Kidney (tissue), 14 donors: ENCODE data around the gene GPSM1. TPM values are rescaled to one million over a fixed set of nuclear protein-coding genes. Genes with fewer than 3 reads are reported as not detected.
A peak's percentile ranks its signal among the peaks of the same experiment; 100 is the strongest.

Experiments used
- DNase-seq, 5 donors: peaks; one replicate each; pipeline ENCODE4 v3.0.0-alpha.2; 2013 to 2020
- FAIRE-seq: peaks from 2 replicates; lab custom pipeline; 2012; peaks lifted over from hg19 to GRCh38; lab: Jason Lieb, UNC
- H3K27ac ChIP-seq, 2 donors: one replicate each; pipeline ENCODE4 v1.7.0; 2013; ENCODE audit warnings: low read depth in 2 of 2, low read length in 2 of 2, inconsistent platforms in 1 of 2
- H3K27me3 ChIP-seq: one replicate; pipeline ENCODE4 v1.7.1; 2013; ENCODE audit warnings: low read length, inconsistent platforms; ENCODE audit not compliant: control insufficient read depth, insufficient read depth
- H3K36me3 ChIP-seq, 3 donors: one replicate each; pipeline versions ENCODE4 v1.7.0 to v1.7.1; 2013; ENCODE audit warnings: low read length in 3 of 3, control low read depth in 1 of 3, inconsistent platforms in 1 of 3; ENCODE audit not compliant: insufficient read depth in 3 of 3, control insufficient read depth in 2 of 3
- H3K4me1 ChIP-seq, 3 donors: one replicate each; pipeline versions ENCODE4 v1.7.0 to v1.7.1; 2013; ENCODE audit warnings: low read length in 3 of 3, inconsistent platforms in 1 of 3, low read depth in 1 of 3; ENCODE audit not compliant: control insufficient read depth in 2 of 3, insufficient read depth in 2 of 3
- H3K4me3 ChIP-seq, 3 donors: one replicate each; pipeline versions ENCODE4 v1.7.0 to v1.8.1; 2013; ENCODE audit warnings: low read length in 3 of 3, control low read depth in 1 of 3, inconsistent platforms in 1 of 3
- H3K9ac ChIP-seq, 3 donors: one replicate each; pipeline versions ENCODE4 v1.7.0 to v1.7.1; 2013; ENCODE audit warnings: low read length in 3 of 3, control low read depth in 1 of 3, inconsistent platforms in 1 of 3
- H3K9me3 ChIP-seq, 3 donors: one replicate each; pipeline versions ENCODE4 v1.7.0 to v1.7.1; 2013; ENCODE audit warnings: low read length in 3 of 3, control low read depth in 1 of 3, inconsistent platforms in 1 of 3; ENCODE audit not compliant: control insufficient read depth in 2 of 3, insufficient read depth in 1 of 3
- CTCF ChIP-seq: IDR thresholded peaks from 3 replicates; pipeline ENCODE4 v1.5.1; 2012; ENCODE audit warnings: mild to moderate bottlenecking, moderate library complexity, borderline replicate concordance; ENCODE audit not compliant: insufficient read depth; ENCODE audit errors: extremely low read depth
- intact Hi-C: fragments of 100-400 bp; cut with DNase I; formaldehyde crosslinking; loops from one replicate; pipeline ENCODE4 v1.11.1; 2022
- polyA plus RNA-seq: library from polyadenylated mRNA; stranded (reverse); fragments of 350-450 nt; fragmentation: Illumina TruSeq; extraction: RNeasy Lipid Tissue Mini Kit (QIAGEN cat#74804); gene quantifications from one replicate; pipeline ENCODE4 v1.2.3, GENCODE V29; 2014; ENCODE audit warnings: low read depth, low replicate concordance; ENCODE audit not compliant: insufficient read depth
- total RNA-seq: library from RNA; stranded (reverse); fragmentation: NEBNext Ultra II Directional; extraction: Animal tissue kit (Norgen Biotek cat#: 25700); gene quantifications from one replicate; pipeline ENCODE4 v1.2.1, GENCODE V29; 2021
- donor health status: control.
- donor health status: control.
- donor health status: control.
- donor health status: control.
- donor health status: control.
- donor health status: DM: yes; HTN: yes; CAD: no.
- donor health status: Normal renal cell carcinoma (clear cell type).

Gene GPSM1
- total and polyA plus RNA-seq, 2 donors from 2014 or later, result 11.6 to 11.9 TPM

GRCh38 chr9:136343884-136344269, 16.5 kb downstream of the GPSM1 start:
- Histone ChIP-seq H3K9ac (no peak overlapping the region), H3K36me3 (no peaks in the 10 kb centered on the region), H3K9me3 (no peaks in the 10 kb centered on the region), H3K27ac (no peak overlapping the region), H3K4me1 (peaks cover 0 to 16% (median 0%) of the 10 kb centered on the region in 3 donors), H3K4me3 (no peak overlapping the region), H3K27me3 (no peaks in the 10 kb centered on the region)
- DNase-seq (no peak), FAIRE-seq (no peak)
- intact Hi-C loops, result no loop called here
- TF ChIP-seq CTCF, result no peak

- no peak overlapping the region for H3K4me3 ChIP-seq
- no peak for FAIRE-seq
- no peak for DNase-seq
- no peaks in the 10 kb centered on the region for H3K36me3 ChIP-seq
- H3K4me1 ChIP-seq, result peaks cover 0 to 16% (median 0%) of the 10 kb centered on the region in 3 donors
- H3K27ac ChIP-seq, result no peak overlapping the region
- H3K9ac ChIP-seq, result no peak overlapping the region
- no peaks in the 10 kb centered on the region for H3K27me3 ChIP-seq
- TF ChIP-seq CTCF, result no peak
- intact Hi-C loops, result no loop called here
- no peaks in the 10 kb centered on the region for H3K9me3 ChIP-seq
Measured at GRCh38 chr9:136344544-136345280, 17.4 kb downstream of the GPSM1 start.

DNA sequence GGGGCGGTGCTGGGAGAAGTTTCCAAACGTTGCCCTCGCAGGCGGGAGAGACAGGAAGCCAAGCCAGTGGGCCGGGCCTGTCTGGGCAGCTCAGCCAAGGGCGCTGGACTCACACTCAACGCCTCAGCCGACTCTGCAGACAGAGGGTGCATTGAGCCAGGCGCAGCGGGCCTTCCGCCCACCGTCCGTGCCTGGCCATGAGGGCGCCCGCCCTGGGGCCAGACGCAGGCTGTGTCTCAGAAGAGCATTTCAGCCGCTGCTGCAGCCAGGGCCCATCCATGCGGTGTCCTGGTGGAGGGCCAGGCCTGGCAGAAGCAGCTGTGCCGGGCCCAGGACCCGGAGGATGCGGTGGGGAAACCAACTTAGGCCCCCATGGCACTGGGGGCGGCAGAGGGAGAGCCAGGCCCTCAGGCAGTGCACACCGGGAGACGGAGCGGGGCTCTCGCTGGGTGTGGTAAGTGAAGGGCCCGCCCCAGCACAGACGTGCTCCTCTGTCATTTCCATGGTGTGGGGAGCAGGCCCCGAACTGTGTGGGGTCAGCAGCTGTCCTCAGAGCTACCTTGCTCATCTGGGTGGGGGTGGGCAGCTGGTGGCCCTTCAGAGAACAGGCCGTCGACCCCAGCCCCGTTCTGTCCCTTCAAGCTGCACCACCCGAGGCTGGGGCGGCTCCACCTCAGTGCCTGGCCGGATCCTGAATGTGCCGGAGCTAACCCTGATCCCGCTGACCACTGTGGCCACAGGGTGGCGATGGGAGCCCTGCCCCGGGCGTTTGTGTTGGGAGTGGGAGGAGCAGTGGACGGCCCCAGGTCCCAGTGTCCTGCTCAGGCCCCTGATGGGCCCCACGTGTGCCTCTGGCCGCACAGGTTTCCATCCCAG, 18.2 kb downstream of the GPSM1 start:
- FAIRE-seq, result no peak

More for the DNA sequence above, 18.2 kb downstream of the GPSM1 start:
- intact Hi-C loops, result no loop called here
- Histone ChIP-seq H3K36me3 (no peaks in the 10 kb centered on the region), H3K9ac (no peak overlapping the region), H3K27me3 (no peaks in the 10 kb centered on the region), H3K27ac (no peak overlapping the region), H3K9me3 (no peaks in the 10 kb centered on the region), H3K4me3 (no peak overlapping the region), H3K4me1 (peaks cover 0 to 16% (median 0%) of the 10 kb centered on the region in 3 donors)
- TF ChIP-seq CTCF, result peak; percentile 23
- DNase-seq, result peak in 4 of 5 donors; percentile 41 to 89 (median 54)
